Measurements from ENCODE around the gene TMEM120B.
"Not testable (repeated sequence)": the region's sequence is repeated elsewhere in the genome, so short reads cannot be mapped to it uniquely, and the experiment has no call there.

TMEM120B gene

DNA sequence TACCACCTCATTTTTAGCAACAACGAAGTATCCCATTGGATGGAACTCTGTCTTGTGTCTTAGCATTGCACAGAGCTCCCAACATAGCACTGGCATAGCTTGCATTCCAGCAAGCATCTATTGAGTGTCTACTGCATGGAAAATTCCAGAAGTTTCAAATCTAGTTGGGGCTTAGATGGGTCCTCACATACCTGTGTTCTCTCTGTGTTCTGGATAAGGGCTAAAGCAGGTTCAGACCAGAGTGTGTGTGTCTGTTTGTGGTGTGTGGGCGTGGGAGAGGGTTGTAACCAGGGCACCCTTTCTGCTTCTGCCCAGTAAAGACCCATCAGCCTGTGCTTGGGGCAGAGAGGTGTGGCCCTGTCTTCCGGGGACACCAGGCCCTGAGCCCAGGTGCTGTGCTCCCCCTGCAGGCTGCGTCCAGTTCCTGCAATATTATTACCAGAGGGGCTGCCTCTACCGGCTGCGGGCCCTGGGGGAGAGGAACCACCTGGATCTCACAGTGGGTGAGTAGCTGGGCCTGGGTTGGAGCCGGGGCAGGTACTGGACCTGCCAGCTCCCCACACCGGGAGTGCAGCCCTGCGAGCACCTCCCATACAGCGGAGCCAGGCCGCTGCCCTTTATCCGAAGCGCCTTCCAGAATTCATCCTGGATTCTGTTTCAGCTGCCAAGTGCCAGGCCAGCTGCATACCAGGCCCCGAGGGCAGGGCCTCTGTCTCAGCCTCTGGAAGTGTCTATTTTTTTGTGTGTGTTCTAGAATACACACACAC, 60.6 kb downstream of the TMEM120B start:
- peak; percentile 56 to 72 (median 69) for DNase-seq (ENCODE audit: low read depth in 2 of 3, low spot score in 1 of 3)

DNA sequence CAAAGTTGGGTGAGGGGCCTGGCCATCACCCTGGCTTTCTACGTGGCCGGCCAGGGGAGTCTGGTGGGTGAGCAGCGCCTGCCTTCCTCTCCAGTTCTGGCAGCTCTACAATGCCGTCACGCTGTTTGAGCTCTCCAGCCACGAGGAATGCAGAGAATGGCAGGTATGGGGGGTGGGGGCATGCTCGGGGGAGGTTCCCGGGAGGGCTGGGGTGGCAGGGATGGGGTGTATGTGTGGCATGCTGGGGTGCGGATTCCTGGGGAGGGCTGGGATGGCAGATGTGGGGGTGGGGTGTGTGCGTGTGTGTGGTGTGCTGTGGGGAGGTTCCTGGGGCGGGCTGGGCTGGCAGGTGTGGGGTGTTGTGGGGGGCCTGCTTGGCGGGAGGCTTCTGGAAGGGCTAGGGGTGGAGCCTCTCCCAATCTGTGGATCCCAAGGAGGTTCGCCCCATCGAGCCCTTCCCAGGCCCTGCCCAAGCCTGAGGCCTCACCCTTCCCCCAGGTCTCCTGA, 62.5 kb downstream of the TMEM120B start:
- DNase-seq (ENCODE audit: low read depth in 2 of 3, low spot score in 1 of 3): no peak

DNA sequence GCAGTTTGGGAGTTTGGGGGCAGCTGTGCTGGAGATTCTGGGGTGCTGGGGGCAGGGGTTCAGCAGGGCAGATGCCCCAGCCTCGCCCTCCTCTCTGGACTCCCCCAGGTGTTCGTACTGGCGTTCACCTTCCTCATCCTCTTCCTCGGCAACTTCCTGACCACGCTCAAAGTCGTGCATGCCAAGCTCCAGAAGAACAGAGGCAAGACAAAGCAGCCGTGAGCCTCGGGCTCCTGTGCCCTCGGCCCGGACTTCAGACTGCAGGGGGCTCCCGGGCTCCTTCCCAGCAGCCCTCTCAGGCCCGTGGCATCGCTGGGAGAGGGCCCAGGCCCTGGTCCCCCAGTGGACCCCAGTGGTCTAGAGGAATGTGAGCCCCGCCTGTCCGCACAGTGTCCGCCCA, 62.9 kb downstream of the TMEM120B start:
- no peak for DNase-seq (ENCODE audit: low read depth in 2 of 3, low spot score in 1 of 3)

DNA sequence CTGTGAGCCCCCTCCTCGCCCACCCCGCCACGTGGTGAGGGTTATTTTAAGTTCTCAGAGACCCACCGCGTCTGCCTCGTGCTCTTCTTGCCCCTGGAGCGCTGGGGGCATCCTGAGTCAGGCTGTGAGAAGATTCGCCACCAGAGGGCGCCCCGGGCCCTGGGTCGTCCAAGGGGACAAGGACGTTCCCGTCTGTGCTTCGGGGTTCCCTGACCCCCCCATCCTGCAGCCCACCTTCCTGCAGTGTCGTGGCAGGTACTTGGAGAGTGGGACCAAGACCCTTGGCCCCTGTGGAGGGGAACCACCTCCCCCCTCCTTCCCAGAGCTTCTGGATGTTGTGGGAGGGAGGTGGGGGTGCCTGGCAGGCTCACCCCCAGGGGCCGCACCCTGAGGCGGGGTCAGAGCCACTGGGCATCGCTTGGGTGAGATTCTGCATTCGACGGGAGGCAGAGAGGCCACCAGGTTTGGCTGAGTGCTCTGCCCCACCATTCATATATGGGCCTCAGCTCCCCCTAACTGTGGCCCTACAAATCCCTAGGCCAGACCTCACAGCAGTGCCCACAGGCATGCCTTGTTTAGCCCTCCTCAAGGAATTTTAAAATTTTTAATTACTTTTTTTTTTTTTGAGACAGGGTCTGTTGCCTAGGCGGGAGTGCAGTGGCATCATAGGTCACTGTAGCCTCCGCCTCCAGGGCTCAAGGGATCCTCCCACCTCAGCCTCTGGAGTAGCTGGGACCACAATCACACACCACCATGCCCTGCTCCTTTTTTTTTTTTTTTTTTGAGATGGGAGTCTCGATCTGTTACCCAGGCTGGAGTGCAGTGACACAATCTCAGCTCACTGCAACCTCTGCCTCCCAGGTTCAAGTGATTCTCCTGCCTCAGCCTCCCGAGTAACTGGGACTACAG, 63.9 kb downstream of the TMEM120B start:
- DNase-seq (ENCODE audit: low read depth in 2 of 3, low spot score in 1 of 3): peak; percentile 78 to 94 (median 87)

DNA sequence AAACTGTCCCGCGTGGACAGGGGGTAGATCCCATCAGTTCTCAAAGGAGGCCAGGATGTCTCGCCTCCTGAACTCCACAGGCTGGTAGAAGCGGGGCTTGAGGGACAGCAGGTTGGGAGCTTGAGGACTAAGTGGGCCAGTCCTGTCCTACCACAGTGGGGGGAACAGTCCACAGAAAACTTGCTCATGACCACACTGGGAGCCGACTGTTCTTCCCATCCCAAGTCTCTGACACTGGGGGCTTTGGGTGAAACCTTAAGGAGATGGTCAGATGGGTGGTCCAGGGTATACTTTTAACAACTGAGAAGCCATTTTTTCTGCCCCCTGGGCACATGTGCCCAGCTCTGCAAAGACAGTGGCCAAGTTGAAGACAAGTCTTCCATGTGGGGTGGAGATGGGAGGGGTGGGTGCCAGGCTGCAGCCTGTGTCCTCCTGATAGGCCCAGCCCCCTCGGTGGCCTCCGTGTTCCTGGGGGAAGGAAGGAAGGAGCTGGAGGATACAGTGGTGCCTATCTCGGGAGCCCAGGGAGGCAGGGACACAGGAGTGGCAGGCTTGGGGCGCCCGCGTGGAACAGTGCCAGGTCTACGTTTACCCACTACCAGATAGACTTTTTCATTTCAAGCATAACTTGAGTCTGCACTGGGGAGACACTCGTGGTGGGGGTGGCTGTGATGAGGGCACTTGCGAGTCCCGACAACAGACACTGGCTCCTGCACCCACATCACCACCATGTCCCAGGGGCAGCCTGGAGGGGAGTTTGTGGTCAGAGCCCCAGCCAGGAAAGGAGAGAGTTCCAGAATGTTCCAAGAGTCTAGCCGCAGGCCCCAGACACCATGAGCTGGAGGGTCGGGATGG, 66.2 kb downstream of the TMEM120B start:
- DNase-seq (ENCODE audit: low read depth in 2 of 3, low spot score in 1 of 3): no peak

DNA sequence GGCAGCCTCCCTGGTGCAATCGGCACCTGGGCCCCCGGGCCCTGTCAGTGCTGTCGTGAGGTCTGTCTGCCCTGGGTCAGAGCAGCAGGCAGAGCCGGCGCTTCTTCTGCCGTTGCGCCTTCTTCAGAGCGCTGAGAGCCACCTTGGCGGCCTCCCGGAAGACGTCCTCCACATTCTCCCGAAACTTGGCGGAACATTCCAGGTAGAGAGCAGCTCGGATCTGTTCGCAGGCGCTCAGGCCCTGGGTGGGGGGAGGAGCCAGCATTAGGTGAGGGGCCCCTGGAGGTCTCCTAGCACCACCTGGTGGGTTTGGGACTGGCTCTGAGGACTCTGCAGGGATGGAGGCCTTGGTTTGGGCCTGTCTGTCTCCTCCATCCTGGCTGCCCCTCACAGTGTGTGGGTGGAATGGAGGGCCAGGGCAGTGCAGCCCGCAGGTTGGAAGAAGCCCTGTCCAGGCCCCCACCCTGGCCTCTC, 66.9 kb downstream of the TMEM120B start:
- no peak for DNase-seq (ENCODE audit: low read depth in 2 of 3, low spot score in 1 of 3)

DNA sequence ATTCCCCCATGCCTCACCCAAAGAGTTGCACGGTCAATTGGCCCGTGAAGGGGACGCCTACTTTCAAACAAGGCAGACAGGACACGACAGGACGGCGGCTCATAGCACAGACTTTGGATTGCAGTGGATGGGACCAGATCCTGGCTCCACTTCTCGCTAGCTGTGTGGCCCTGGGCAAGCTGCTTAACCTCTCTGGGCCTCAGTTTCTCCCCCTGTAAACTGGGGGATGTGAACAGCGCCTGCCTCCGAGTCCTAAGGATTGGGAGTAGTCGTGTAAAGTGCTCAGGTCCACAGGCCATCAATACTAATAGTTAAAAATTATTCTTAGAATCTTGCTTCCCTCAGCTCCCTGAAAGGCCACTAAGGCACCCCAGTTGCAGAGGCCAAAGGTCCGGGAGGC, 67.9 kb downstream of the TMEM120B start:
- no peak for DNase-seq (ENCODE audit: low read depth in 2 of 3, low spot score in 1 of 3)

DNA sequence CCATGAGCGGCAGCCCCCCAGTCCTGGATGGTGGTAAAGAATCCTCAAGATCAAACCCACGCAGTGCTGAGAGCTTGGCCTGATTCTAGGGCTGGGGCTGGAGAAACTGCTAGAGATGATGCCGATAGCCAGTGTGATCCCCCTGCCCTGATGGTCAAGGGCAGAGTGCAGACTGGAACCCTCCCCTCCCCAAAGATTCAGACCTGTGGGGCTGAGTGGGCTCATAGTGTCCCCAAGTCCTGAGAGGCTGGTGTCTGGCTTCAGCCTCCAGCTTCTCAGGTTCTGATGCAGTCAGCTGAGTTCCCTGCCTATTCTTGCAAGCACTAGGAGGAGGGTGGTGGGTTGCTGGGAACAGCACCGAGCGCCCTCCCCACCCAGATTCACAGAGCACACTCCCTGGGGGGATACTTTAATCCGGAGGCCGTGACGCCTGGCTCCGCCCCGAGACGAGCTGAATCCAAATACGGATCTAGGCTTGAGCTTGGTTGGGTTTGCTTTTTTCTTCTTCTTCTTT, 69.0 kb downstream of the TMEM120B start:
- no peak for DNase-seq (ENCODE audit: low read depth in 2 of 3, low spot score in 1 of 3)

DNA sequence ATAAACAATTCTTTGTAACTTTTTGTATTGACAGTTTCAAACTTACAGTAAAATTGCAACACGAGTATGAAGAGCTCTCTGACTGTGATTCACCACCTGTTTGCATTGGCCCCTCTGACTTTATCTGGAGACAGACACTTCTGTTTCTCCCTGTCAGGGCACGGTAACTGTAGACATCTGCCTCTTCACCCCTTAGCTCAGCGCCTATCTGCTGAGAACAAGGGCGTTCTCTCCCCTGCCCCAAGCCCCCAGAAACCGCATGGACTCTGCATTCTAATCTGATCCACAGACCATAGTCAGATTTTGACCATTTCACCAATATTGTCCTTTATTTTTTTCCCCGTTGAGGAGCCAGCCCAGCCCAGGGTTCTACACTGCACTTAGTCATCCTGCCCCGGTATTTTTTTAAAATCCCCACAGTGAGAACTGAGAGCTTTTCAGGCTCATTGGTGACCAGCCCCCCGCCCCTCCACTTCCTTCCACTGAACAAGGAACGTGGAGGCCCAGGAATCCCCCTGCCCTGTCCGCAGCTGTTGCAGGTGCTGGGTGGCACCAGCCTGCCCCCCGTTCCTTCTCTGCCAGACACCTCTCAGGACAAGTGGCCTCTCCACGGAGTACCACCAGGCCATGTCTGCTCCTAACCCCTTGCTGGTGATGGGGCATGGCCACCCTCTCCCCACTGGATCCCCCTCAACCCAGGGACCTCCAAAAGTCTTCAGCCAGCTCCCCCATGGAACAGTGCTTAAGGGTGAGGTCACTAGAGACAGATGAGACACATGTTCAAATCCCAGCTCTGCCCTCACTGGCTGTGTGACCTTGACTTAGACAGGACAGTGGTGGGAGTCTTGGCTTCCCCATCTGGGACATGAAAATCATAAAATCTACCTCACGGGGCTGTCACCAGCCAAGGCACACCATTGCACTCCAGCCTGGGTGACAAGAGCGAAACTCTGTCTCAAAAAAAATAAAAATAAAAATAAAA, 69.7 kb downstream of the TMEM120B start:
- DNase-seq (ENCODE audit: low read depth in 2 of 3, low spot score in 1 of 3): peak in 1 of 3 donors; percentile 56

DNA sequence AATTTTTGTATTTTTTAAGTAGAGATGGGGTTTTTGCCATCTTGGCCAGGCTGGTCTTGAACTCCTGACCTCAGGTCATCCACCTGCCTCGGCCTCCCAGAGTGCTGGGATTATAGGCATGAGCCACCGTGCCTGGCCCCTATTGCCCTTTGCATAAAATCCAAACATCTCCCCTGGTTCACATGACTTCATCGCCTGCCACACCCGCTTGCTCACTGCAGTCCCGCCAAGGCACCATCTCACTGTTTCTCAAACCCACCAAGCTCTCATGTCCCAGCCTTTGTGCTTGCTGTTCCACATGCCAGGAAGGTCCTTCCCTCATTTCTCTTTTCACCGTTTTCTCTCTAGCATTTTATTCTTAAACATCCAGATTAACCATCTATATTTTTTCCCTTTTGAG, 71.2 kb downstream of the TMEM120B start:
- no peak for DNase-seq (ENCODE audit: low read depth in 2 of 3, low spot score in 1 of 3)

DNA sequence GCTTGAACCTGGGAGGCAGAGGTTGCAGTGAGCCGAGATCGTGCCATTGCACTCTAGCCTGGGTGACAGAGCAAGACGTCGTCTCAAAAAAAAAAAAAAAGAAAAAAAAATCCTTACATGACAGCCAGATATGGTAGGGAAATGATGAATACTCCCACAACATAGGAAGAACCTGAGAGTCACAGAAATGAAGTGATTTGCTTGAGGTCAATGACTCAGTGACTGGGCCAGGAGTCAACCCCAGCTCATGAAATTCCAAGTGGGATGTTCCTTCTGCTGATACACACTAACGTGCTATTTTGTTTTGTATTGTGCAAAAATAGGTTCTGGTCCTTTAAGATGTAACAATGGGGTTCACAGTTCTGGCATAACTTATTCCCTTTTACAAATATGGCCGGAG, 71.9 kb downstream of the TMEM120B start:
- DNase-seq (ENCODE audit: low read depth in 2 of 3, low spot score in 1 of 3): no peak

DNA sequence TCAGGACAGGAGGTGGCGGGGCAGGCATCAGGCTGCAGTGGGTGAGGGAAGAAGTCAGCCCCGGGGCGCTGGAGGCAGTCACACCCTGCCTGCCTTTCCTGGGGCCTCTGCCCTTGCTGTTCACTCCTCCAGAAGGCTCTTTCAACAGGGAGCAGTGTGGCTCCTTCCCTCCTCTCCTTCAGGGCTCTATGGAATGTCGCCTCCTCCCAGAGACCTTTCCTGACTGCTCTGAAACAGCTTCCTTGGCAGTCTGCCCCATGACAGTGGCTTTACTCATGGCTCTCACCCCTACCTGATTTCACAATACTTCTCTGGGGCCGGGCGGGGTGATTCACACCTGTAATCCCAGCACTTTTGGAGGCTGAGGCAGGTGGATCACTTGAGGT, 73.9 kb downstream of the TMEM120B start:
- no peak for DNase-seq (ENCODE audit: low read depth in 2 of 3, low spot score in 1 of 3)

DNA sequence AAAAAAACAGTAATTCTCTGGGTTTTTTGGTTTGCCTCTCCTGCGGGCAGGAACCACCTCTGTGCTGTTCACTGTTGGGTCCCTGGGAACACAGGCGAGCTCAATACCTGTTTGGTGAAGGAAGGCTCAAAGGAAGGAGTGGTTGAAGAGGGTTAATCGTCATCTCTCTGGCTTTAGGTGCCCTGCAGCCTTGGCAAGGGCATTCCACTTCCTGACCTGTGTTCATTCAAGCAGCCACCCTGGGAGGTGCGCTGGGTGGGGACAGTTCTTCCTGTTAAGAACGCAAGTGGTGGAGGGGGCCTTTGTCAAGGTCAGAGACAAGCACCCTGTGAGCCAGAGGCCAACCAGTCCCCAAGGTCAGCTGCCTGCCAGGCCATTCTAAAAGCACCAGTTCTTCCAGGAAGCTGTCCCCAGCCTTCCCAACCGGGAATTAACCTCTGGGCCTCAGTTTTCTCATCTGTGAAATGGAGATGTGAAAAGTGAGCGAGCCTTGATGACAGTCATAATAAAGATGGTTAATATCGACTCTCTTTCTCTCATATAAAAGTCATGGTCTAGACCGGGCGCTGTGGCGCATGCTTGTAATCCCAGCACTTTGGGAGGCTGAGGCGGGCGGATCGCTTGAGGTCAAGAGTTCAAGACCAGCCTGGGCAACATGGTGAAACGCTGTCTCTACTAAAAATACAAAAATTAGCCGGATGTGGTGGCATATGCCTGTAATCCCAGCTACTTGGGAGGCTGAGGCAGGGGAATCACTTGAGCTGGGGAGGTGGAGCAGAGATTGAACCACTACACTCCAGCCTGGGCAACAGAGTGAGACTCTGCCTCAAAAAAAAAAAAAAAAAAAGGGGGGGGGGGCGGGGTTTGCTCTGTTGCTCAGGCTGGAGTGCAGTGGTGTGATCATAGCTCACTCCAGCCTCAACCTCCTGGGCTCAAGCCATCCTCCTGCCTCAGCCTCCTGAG, 74.8 kb downstream of the TMEM120B start:
- DNase-seq (ENCODE audit: low read depth in 2 of 3, low spot score in 1 of 3): no peak

DNA sequence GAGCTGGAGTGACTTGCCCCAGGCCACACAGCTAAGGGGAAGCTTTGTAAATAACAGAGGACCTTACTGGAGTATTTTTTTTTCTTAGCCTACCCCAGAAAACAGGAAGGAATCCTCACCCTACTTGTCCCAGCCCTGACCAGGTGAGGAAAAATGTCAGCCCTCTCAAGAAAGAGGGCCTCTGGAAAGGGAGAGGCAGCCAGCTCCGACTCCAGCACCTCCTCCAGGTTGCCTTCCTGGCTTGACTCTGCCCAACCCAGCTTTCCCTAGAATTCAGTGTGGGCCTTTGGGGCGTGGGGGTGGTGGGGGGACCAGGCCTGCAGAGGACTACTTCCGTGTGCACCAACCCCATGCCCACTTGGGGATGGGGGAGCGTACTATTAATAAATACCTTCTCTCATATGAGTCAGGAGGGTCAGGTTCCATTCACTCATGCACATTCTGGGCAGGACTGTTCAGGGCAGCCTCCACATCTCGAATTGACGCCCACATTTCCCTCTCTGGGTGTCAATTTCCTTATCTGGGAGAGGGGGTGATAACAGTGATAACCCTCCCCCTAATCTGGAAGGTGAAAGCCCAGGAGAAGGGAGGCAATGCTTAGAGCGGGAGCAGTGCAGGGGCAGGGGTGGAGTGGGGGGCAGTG, 75.7 kb downstream of the TMEM120B start:
- DNase-seq (ENCODE audit: low read depth in 2 of 3, low spot score in 1 of 3): no peak

DNA sequence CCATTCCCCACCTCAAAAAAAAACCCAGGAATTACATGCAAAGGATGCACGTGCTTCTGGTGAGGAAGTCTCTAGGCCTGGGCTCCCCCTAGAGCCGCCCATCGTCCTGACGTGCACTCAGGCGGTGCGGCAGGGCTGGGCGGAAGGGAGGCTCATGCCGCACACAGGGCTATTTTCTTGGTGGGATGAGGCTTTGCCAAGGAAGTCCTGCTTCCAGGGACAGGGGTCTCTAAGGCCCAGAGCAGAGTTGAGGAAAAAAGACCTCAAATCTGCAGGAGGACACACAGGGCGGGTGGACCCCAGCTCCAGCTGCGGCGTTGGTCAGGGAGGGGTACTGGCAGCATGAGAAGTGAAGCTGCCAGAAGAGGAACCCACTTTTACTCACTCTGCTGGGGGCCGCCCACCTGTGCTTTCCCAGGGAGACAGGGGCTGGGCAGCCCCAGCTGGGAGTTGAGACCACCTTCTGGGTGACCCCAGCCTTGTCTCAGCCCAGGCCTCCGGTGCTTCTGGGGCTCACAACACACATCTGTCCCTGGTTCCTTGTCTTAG, 76.8 kb downstream of the TMEM120B start:
- no peak for DNase-seq (ENCODE audit: low read depth in 2 of 3, low spot score in 1 of 3)

DNA sequence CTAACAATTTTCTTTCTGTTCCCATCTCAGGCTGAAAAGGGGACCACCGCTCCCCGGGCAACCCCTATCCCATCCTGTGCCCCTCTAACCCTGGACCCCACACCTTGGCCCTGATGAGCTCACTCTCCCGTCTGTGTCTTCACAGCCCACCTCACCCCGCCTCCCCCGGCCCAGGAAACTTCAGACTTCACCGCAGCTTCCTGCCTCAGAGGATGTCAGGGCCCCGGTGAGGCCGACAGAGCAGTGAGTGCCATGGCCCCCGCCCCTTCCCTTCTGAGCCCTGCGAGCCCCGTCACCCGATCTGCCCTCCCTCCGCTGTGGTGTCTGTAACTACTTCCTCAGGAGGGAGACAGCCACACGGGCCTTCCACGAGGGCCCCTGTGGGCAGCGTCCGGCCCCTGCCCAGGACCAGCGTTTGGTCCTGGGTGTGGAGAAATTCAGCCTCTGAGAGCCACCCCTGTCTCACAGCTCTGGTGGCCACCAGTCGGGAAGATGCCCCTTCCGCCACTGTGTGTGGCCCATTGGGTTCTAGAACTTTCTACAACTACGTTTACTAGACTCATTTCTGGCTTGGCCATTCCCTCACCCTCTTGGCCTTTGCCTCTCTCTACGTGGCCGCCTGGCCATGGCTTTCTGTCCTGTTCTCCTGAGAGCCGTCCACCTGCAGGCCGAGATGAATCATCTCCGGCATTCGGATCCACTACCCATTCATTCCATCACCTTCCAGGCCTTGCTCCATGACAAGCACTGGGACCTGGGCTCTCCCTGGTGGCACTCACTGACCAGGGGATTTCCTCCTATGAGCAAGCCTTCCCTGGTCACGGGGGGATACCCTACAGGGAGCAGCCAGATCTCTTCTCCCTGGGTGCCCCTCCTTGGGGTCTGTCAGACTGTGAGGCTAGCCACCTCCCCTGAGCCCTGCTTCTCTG, 77.5 kb downstream of the TMEM120B start:
- peak; percentile 83 to 87 (median 85) for DNase-seq (ENCODE audit: low read depth in 2 of 3, low spot score in 1 of 3)

DNA sequence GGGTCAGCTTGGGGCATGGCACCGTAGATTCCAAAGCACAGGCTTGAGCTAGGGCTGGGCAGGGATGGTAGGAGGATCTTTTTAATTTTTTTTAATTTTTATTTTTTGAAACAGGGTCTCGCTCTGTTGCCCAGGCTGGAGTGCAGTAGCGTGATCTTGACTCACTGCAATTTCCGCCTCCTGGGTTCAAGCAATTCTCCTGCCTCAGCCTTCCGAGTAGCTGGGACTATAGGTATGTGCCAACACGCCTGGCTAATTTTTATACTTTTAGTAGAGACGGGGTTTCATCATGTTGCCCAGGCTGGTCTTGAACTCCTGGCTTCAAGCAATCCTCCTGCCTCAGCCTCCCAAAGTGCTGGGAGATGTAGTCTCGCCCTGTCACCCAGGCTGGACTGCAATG, 78.2 kb downstream of the TMEM120B start:
- DNase-seq (ENCODE audit: low read depth in 2 of 3, low spot score in 1 of 3): not testable (repeated sequence)

All from stimulated activated CD4-positive, alpha-beta T cell treated with anti-CD3 and anti-CD28 coated beads, Interleukin-12 subunit alpha, Interleukin-12 subunit beta, amount 100 ng/mL, for 48 hours (primary cell).